ENCODE results near the gene COX7C. TPM values are rescaled to one million over a fixed set of nuclear protein-coding genes. Genes with fewer than 3 reads are reported as not detected.
"Not testable (repeated sequence)": the region's sequence is repeated elsewhere in the genome, so short reads cannot be mapped to it uniquely, and the experiment has no call there.

The COX7C gene, protein sequence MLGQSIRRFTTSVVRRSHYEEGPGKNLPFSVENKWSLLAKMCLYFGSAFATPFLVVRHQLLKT
- 699 TPM for polyA plus RNA-seq (2013)

DNA sequence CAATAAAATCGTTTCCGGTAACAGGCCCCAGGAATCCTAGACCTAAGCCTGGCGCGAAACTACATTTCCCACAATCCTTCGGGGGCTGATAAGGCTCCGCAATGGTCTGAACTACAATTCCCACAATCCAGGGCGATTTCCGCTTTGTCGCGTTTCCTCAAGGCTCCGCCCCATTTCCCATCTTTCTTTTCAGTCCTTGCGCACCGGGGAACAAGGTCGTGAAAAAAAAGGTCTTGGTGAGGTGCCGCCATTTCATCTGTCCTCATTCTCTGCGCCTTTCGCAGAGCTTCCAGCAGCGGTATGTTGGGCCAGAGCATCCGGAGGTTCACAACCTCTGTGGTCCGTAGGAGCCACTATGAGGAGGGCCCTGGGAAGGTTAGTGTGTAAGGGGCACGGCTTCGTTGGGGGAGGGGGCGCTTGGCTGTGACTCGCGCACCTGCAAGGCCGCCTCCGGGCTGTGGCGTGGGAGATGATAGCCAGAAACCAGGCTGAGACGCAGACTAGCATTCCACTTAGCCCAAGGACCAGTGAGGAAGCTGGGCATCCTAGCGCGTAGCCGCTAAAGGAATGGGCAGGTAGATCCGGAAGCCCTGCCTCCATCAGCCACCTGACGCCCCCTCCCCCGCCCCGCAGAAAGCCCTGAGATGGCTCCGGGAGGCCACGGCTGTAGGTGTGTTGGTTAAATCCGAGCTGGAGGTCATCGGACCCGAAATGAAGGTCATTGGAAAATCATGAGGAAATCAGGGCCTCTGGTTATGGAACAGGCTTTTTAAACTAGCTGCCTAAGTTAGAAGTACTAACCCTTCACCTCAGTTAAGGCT is at the start of gene COX7C:
Gene COX7C (plus strand): TSS at position 186 of the 821 bp plus-strand sequence. CDS start 115 bp downstream, at position 301.
- Histone ChIP-seq H3K27ac (ENCODE audit: insufficient read depth in 1 of 2, low read depth in 1 of 2, low read length in 2 of 2, poor library complexity in 1 of 2, severe bottlenecking in 2 of 2) (peak within 1 kb of the TSS; percentile 86 to 94), H3K4me1 (ENCODE audit: control extremely low read depth in 1 of 4, control insufficient read depth in 4 of 4, insufficient read depth in 4 of 4, low read length in 3 of 4) (peaks cover 4 to 14% (median 9%) of the 10 kb centered on the region in 4 experiments), H3K4me3 (ENCODE audit: control insufficient read depth in 1 of 7, extremely low read depth in 1 of 7, insufficient read depth in 4 of 7, low read depth in 2 of 7, low read length in 6 of 7) (peak within 1 kb of the TSS; percentile 83 to 99 (median 92)), H3K27me3 (replicated peaks in 2 of 5; ENCODE audit: control insufficient read depth in 4 of 5, insufficient read depth in 5 of 5, low read length in 4 of 5) (peaks cover 0 to 2% (median 0%) of the 10 kb centered on the region in 5 experiments), H3K36me3 (ENCODE audit: control insufficient read depth in 4 of 4, insufficient read depth in 4 of 4, low read length in 3 of 4) (peaks cover 5 to 26% (median 19%) of the 10 kb centered on the region in 4 experiments), H3K9me3 (ENCODE audit: control extremely low read depth in 1 of 5, control insufficient read depth in 4 of 5, insufficient read depth in 2 of 5, low read depth in 1 of 5, low read length in 4 of 5) (no peaks in the 10 kb centered on the region)
- under 1% methylated on average over 26 of the region's 41 CpGs for WGBS (ENCODE audit: insufficient coverage)
- CTCF ChIA-PET: no interaction called here
- POLR2A ChIA-PET: no interaction called here
- DNase-seq: peak; percentile 97 to 98 (median 97)

- DNase-seq; H3K4me1 ChIP-seq (ENCODE audit: control extremely low read depth in 1 of 4, control insufficient read depth in 4 of 4, insufficient read depth in 4 of 4, low read length in 3 of 4); H3K4me3 ChIP-seq (ENCODE audit: control insufficient read depth in 1 of 7, extremely low read depth in 1 of 7, insufficient read depth in 4 of 7, low read depth in 2 of 7, low read length in 6 of 7); H3K27ac ChIP-seq (ENCODE audit: insufficient read depth in 1 of 2, low read depth in 1 of 2, low read length in 2 of 2, poor library complexity in 1 of 2, severe bottlenecking in 2 of 2); H3K27me3 ChIP-seq (replicated peaks in 2 of 5; ENCODE audit: control insufficient read depth in 4 of 5, insufficient read depth in 5 of 5, low read length in 4 of 5); CTCF ChIA-PET; H3K36me3 ChIP-seq (ENCODE audit: control insufficient read depth in 4 of 4, insufficient read depth in 4 of 4, low read length in 3 of 4); H3K9me3 ChIP-seq (ENCODE audit: control extremely low read depth in 1 of 5, control insufficient read depth in 4 of 5, insufficient read depth in 2 of 5, low read depth in 1 of 5, low read length in 4 of 5); POLR2A ChIA-PET: not testable (repeated sequence)
- WGBS (ENCODE audit: insufficient coverage): 94% methylated on average over 16 of the region's 44 CpGs
These were observed 48.0 kb upstream of the COX7C start for GRCh38 chr5:86569522-86570426.

- H3K27me3 ChIP-seq (replicated peaks in 2 of 5; ENCODE audit: control insufficient read depth in 4 of 5, insufficient read depth in 5 of 5, low read length in 4 of 5): no peaks in the 10 kb centered on the region
- no peak overlapping the region for H3K27ac ChIP-seq (ENCODE audit: insufficient read depth in 1 of 2, low read depth in 1 of 2, low read length in 2 of 2, poor library complexity in 1 of 2, severe bottlenecking in 2 of 2)
- ChIA-PET CTCF (no interaction called here), POLR2A (no interaction called here)
- 94% methylated on average over 18 of the region's 20 CpGs for WGBS (ENCODE audit: insufficient coverage)
- H3K4me3 ChIP-seq (ENCODE audit: control insufficient read depth in 1 of 7, extremely low read depth in 1 of 7, insufficient read depth in 4 of 7, low read depth in 2 of 7, low read length in 6 of 7): no peak overlapping the region
- H3K9me3 ChIP-seq (ENCODE audit: control extremely low read depth in 1 of 5, control insufficient read depth in 4 of 5, insufficient read depth in 2 of 5, low read depth in 1 of 5, low read length in 4 of 5): no peaks in the 10 kb centered on the region
- no peaks in the 10 kb centered on the region for H3K36me3 ChIP-seq (ENCODE audit: control insufficient read depth in 4 of 4, insufficient read depth in 4 of 4, low read length in 3 of 4)
- no peak for DNase-seq
- H3K4me1 ChIP-seq (ENCODE audit: control extremely low read depth in 1 of 4, control insufficient read depth in 4 of 4, insufficient read depth in 4 of 4, low read length in 3 of 4): no peaks in the 10 kb centered on the region
These were observed 47.2 kb upstream of the COX7C start for GRCh38 chr5:86570427-86571083.

DNA sequence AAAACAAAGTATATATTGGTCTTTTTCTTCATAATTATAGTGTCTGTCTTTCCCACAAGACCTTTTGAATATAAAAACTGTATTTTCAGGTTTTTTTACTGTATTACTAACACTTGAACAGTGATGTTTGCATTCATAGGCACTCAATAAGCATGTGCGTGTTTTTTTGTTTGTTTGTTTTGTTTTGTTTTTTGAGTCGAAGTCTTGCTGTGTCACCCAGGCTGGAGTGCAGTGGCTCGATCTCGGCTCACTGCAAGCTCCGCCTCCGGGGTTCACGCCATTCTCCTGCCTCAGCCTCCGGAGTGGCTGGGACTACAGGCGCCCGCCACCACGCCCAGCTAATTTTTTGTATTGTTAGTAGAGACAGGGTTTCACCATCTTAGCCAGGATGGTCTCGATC is 46.6 kb upstream of the COX7C start:
- H3K27ac ChIP-seq (ENCODE audit: insufficient read depth in 1 of 2, low read depth in 1 of 2, low read length in 2 of 2, poor library complexity in 1 of 2, severe bottlenecking in 2 of 2); POLR2A ChIA-PET; DNase-seq; H3K27me3 ChIP-seq (replicated peaks in 2 of 5; ENCODE audit: control insufficient read depth in 4 of 5, insufficient read depth in 5 of 5, low read length in 4 of 5); H3K4me3 ChIP-seq (ENCODE audit: control insufficient read depth in 1 of 7, extremely low read depth in 1 of 7, insufficient read depth in 4 of 7, low read depth in 2 of 7, low read length in 6 of 7); H3K9me3 ChIP-seq (ENCODE audit: control extremely low read depth in 1 of 5, control insufficient read depth in 4 of 5, insufficient read depth in 2 of 5, low read depth in 1 of 5, low read length in 4 of 5); H3K36me3 ChIP-seq (ENCODE audit: control insufficient read depth in 4 of 4, insufficient read depth in 4 of 4, low read length in 3 of 4); H3K4me1 ChIP-seq (ENCODE audit: control extremely low read depth in 1 of 4, control insufficient read depth in 4 of 4, insufficient read depth in 4 of 4, low read length in 3 of 4); CTCF ChIA-PET: not testable (repeated sequence)
- WGBS (ENCODE audit: insufficient coverage): 95% methylated on average over 3 of the region's 12 CpGs

DNA sequence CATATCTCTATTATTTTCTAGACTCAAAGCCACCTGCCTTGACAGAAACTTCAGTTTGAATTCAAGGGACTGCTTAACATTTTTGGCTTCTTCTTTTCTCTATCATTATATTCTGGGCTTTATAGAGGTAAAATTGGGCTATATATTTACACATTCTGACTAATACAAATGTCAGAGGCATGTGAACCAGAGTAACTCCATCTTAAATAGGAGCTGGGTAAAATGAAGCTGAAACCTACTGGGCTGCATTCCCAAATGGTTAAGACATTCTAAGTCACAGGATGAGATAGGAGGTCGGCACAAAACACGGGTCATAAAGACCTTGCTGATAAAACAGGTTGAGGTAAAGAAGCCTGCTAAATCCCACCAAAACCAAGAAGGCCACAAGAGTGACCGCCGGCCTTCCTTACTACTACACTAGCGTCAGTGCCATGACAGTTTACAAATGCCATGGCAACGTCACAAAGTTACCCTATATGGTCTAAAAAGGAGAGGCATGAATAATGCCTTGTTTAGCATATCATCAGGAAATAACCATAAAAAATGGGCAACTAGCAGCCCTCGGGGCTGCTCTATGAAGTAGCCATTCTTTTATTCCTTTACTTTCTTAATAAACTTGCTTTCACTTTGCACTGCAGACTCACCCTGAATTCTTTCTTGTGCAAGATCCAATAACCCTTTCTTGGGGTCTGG is 44.8 kb upstream of the COX7C start:
- H3K27ac ChIP-seq (ENCODE audit: insufficient read depth in 1 of 2, low read depth in 1 of 2, low read length in 2 of 2, poor library complexity in 1 of 2, severe bottlenecking in 2 of 2): no peak overlapping the region
- H3K27me3 ChIP-seq (replicated peaks in 2 of 5; ENCODE audit: control insufficient read depth in 4 of 5, insufficient read depth in 5 of 5, low read length in 4 of 5): no peaks in the 10 kb centered on the region
- CTCF ChIA-PET: no interaction called here
- H3K4me3 ChIP-seq (ENCODE audit: control insufficient read depth in 1 of 7, extremely low read depth in 1 of 7, insufficient read depth in 4 of 7, low read depth in 2 of 7, low read length in 6 of 7): no peak overlapping the region
- POLR2A ChIA-PET: no interaction called here
- H3K9me3 ChIP-seq (ENCODE audit: control extremely low read depth in 1 of 5, control insufficient read depth in 4 of 5, insufficient read depth in 2 of 5, low read depth in 1 of 5, low read length in 4 of 5): no peaks in the 10 kb centered on the region
- no peak for DNase-seq
- no peaks in the 10 kb centered on the region for H3K4me1 ChIP-seq (ENCODE audit: control extremely low read depth in 1 of 4, control insufficient read depth in 4 of 4, insufficient read depth in 4 of 4, low read length in 3 of 4)
- 100% methylated on average over 2 of the region's 7 CpGs for WGBS (ENCODE audit: insufficient coverage)
- H3K36me3 ChIP-seq (ENCODE audit: control insufficient read depth in 4 of 4, insufficient read depth in 4 of 4, low read length in 3 of 4): no peaks in the 10 kb centered on the region

- CTCF ChIA-PET: no interaction called here
These were observed 38.2 kb upstream of the COX7C start for GRCh38 chr5:86579502-86579901.

More at GRCh38 chr5:86579502-86579901, 38.2 kb upstream of the COX7C start:
- Histone ChIP-seq H3K27me3 (replicated peaks in 2 of 5; ENCODE audit: control insufficient read depth in 4 of 5, insufficient read depth in 5 of 5, low read length in 4 of 5) (no peaks in the 10 kb centered on the region), H3K4me3 (ENCODE audit: control insufficient read depth in 1 of 7, extremely low read depth in 1 of 7, insufficient read depth in 4 of 7, low read depth in 2 of 7, low read length in 6 of 7) (no peak overlapping the region), H3K27ac (ENCODE audit: insufficient read depth in 1 of 2, low read depth in 1 of 2, low read length in 2 of 2, poor library complexity in 1 of 2, severe bottlenecking in 2 of 2) (no peak overlapping the region), H3K4me1 (ENCODE audit: control extremely low read depth in 1 of 4, control insufficient read depth in 4 of 4, insufficient read depth in 4 of 4, low read length in 3 of 4) (no peaks in the 10 kb centered on the region), H3K9me3 (ENCODE audit: control extremely low read depth in 1 of 5, control insufficient read depth in 4 of 5, insufficient read depth in 2 of 5, low read depth in 1 of 5, low read length in 4 of 5) (no peaks in the 10 kb centered on the region), H3K36me3 (ENCODE audit: control insufficient read depth in 4 of 4, insufficient read depth in 4 of 4, low read length in 3 of 4) (no peaks in the 10 kb centered on the region)
- no peak for DNase-seq
- 95% methylated on average over 3 of the region's 3 CpGs for WGBS (ENCODE audit: insufficient coverage)
- POLR2A ChIA-PET: no interaction called here
